B cell (primary cell): ENCODE results near the gene CUEDC2. TPM values are rescaled to one million over a fixed set of nuclear protein-coding genes. Genes with fewer than 3 reads are reported as not detected.

ENCODE experiments used
- ATAC-seq: fragments of 200-7000 bp; cut with Tn5 transposase; one replicate; pipeline ENCODE4 v1.10.0; 2021; ENCODE audit warnings: low read depth, mild to moderate bottlenecking, moderate number of reproducible peaks, moderate library complexity
- CTCF ChIA-PET: fragments of 350-600 bp; sonication (Branson Sonifier 250); formaldehyde crosslinking; loops from one replicate; lab custom pipeline; 2021; ENCODE audit warnings: antibody characterized with exemption, inconsistent platforms; lab: Charles Lee
- POLR2A ChIA-PET: fragments of 350-600 bp; sonication (Branson Sonifier 250); formaldehyde crosslinking; loops from one replicate; lab custom pipeline; 2021; ENCODE audit warnings: antibody characterized with exemption; lab: Charles Lee
- DNase-seq: peaks from one replicate; pipeline ENCODE4 v3.0.0; 2013
- H2AFZ ChIP-seq: 2 replicates; pipeline ENCODE4 v1.6.1; 2012; ENCODE audit warnings: mild to moderate bottlenecking, low read depth, low read length; ENCODE audit not compliant: insufficient read depth, poor library complexity, severe bottlenecking
- H3K27ac ChIP-seq, 2 donors: 1 replicate in 1 of 2; 2 replicates in 1 of 2; pipeline ENCODE4 v1.5.1; 2012 to 2013; ENCODE audit warnings: low read length in 2 of 2, mild to moderate bottlenecking in 2 of 2, moderate library complexity in 1 of 2
- H3K27me3 ChIP-seq, 4 experiments: fragments of 200-600 bp in 1 of 4; sonication (generic) in 1 of 4; replicated peaks in 1 of 4; 1 replicate in 2 of 4; 2 replicates in 2 of 4; pipeline versions ENCODE4 v1.6.1 to v1.7.0; 2013 to 2016; ENCODE audit warnings: low read length in 3 of 4, mild to moderate bottlenecking in 2 of 4, mixed read lengths in 1 of 4, moderate library complexity in 1 of 4; ENCODE audit not compliant: insufficient read depth in 4 of 4, control insufficient read depth in 3 of 4; ENCODE audit errors: control extremely low read depth in 1 of 4
- H3K36me3 ChIP-seq, 2 experiments: replicated peaks in 1 of 2; 1 replicate in 1 of 2; 2 replicates in 1 of 2; pipeline versions ENCODE4 v1.6.1 to v1.7.1; 2013; ENCODE audit warnings: low read length in 1 of 2; ENCODE audit not compliant: insufficient read depth in 2 of 2, control insufficient read depth in 1 of 2; ENCODE audit errors: control extremely low read depth in 1 of 2, extremely low read depth in 1 of 2
- H3K4me1 ChIP-seq, 2 donors: fragments of 200-600 bp in 1 of 2; sonication (generic) in 1 of 2; 1 replicate in 1 of 2; 2 replicates in 1 of 2; pipeline versions ENCODE4 v1.5.1 to v1.6.1; 2013 to 2017; ENCODE audit warnings: low read length in 2 of 2; ENCODE audit not compliant: control insufficient read depth in 2 of 2, insufficient read depth in 2 of 2
- H3K4me2 ChIP-seq: replicated peaks from 2 replicates; pipeline ENCODE3; 2012; ENCODE audit warnings: mild to moderate bottlenecking, low read depth, low read length; ENCODE audit not compliant: poor library complexity, severe bottlenecking
- H3K4me3 ChIP-seq, 5 experiments: fragments of 200-600 bp in 1 of 5; sonication (generic) in 1 of 5; 1 replicate in 3 of 5; 2 replicates in 2 of 5; pipeline versions ENCODE4 v1.5.1 to v1.7.0; 2011 to 2016; ENCODE audit warnings: low read length in 4 of 5, mild to moderate bottlenecking in 4 of 5, low read depth in 2 of 5, control low read depth in 1 of 5, moderate library complexity in 1 of 5; ENCODE audit not compliant: insufficient read depth in 1 of 5; ENCODE audit errors: control extremely low read depth in 1 of 5, extremely low read depth in 1 of 5
- H3K79me2 ChIP-seq: fragments of 200-600 bp; sonication (generic); one replicate; pipeline ENCODE4 v1.6.0; 2016; ENCODE audit warnings: low read length; ENCODE audit not compliant: control insufficient read depth, insufficient read depth
- H3K9ac ChIP-seq: fragments of 200-600 bp; sonication (generic); 2 replicates; pipeline ENCODE4 v1.6.1; 2017; ENCODE audit warnings: mild to moderate bottlenecking, low read length, moderate library complexity
- H3K9me3 ChIP-seq, 3 donors: one replicate each; pipeline versions ENCODE4 v1.6.1 to v1.7.1; 2013; ENCODE audit warnings: low read length in 2 of 3; ENCODE audit not compliant: control insufficient read depth in 2 of 3, insufficient read depth in 1 of 3; ENCODE audit errors: control extremely low read depth in 1 of 3
- H4K20me1 ChIP-seq: 2 replicates; pipeline ENCODE4 v1.6.0; 2012; ENCODE audit warnings: mild to moderate bottlenecking, low read length; ENCODE audit not compliant: insufficient read depth, control insufficient read depth, poor library complexity, severe bottlenecking
- H3K27ac Mint-ChIP-seq: one replicate; pipeline ENCODE4 v1.8.0; 2021; ENCODE audit warnings: mixed read lengths
- H3K27me3 Mint-ChIP-seq: one replicate; pipeline ENCODE4 v1.8.0; 2021; ENCODE audit warnings: mixed read lengths
- H3K4me1 Mint-ChIP-seq: one replicate; pipeline ENCODE4 v1.8.0; 2021; ENCODE audit warnings: mixed read lengths
- H3K4me3 Mint-ChIP-seq: one replicate; pipeline ENCODE4 v1.8.0; 2021; ENCODE audit warnings: mixed read lengths
- H3K9me3 Mint-ChIP-seq: one replicate; pipeline ENCODE4 v1.8.0; 2022; ENCODE audit warnings: mixed read lengths; ENCODE audit not compliant: insufficient read depth
- EZH2 ChIP-seq: IDR thresholded peaks from 2 replicates; pipeline ENCODE4 v1.6.1; 2012; ENCODE audit warnings: borderline replicate concordance, low read depth, mild to moderate bottlenecking, moderate library complexity, low read length; ENCODE audit not compliant: insufficient read depth, poor library complexity, severe bottlenecking
- WGBS: methylation state at CpG from one replicate; pipeline ENCODE4 v1.1.5; 2013; ENCODE audit warnings: missing lambda C conversion rate; ENCODE audit not compliant: insufficient coverage; 5-methylcytosine and 5-hydroxymethylcytosine counted together
- intact Hi-C: fragments of 100-400 bp; cut with micrococcal nuclease; formaldehyde crosslinking; loops from one replicate; pipeline ENCODE4 v1.10.0; 2022
- polyA plus RNA-seq: library from polyadenylated mRNA; depleted of rRNA; stranded (reverse); fragments of >200 nt; gene quantifications from 2 replicates; pipeline ENCODE4 v1.2.3, GENCODE V29; 2012
- total RNA-seq, 2 donors: library from RNA; stranded (reverse); fragments of 120-200 nt in 1 of 2; gene quantifications; 1 replicate in 1 of 2; 2 replicates in 1 of 2; pipeline versions ENCODE4 v1.2.3 to v1.2.4, GENCODE V29; 2013 to 2022
- TF ChIP-seq, protein P1 (sequence below): fragments of 200-600 bp; IDR thresholded peaks from one replicate; pipeline ENCODE4 v1.8.0; 2022; ENCODE audit warnings: antibody characterized with exemption, mild to moderate bottlenecking

Gene CUEDC2
- total and polyA plus RNA-seq, 2 donors (not counting 1 experiment from before 2014, with no cell fraction given) = 35.6 to 49.4 TPM

DNA sequence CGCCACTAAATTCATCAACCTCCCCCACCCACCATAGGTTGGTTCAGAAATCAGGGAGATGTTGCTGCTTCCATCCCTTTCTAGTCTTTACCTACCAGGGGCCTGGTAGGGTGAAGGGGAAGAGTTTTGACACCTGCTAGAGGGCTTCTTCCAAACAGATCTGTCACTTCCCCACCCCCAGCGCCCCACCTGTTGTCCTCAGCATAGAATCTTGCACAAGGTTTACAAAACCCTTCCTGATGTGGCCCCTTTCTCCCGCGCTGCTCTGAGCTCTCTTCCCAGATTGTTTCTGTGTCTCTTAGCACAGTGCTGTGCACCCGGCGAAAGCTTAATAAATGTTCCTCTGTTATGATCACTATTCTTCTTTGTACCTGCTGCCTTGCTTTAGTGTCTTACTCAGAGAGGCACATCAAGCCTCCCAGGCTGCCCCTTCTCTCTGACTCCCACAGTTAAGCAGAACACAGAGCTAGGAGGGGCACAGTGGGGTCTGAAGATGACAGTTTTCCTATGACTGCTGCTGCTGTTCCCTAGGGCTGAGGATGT lies 30.2 kb upstream of the CUEDC2 start:
- Histone ChIP-seq H2AFZ (peak overlapping the region; percentile 95), H3K9ac (no peak overlapping the region), H3K4me3 (no peak overlapping the region), H3K36me3 (no peaks in the 10 kb centered on the region), H3K4me2 (peak overlapping the region; percentile 95), H4K20me1 (no peaks in the 10 kb centered on the region), H3K27me3 (peaks cover 0 to 4% (median 0%) of the 10 kb centered on the region in 4 experiments), H3K79me2 (peaks cover 12% of the 10 kb centered on the region), H3K9me3 (no peaks in the 10 kb centered on the region), H3K27ac (no peak overlapping the region), H3K4me1 (peaks cover 17 to 23% of the 10 kb centered on the region in 2 donors)
- peaks cover 29% of the 10 kb centered on the region for H3K4me1 Mint-ChIP-seq
- peak overlapping the region; percentile 85 for H3K4me3 Mint-ChIP-seq
- ChIA-PET POLR2A (interaction anchor here (0.6 to 3.4 kb wide), 4 partner anchors 12 to 861 kb away, joined by 3 to 25 read pairs (median 10); partner anchors contain the start of genes C10orf95 and CUEDC2), CTCF (interaction anchor here (0.9 to 4.0 kb wide), 10 partner anchors 9 to 233 kb away, joined by 3 to 36 read pairs (median 4); partner anchors contain the start of genes C10orf95 and FBXL15)
- H3K27ac Mint-ChIP-seq = peak overlapping the region; percentile 7
- TF ChIP-seq, protein P1, sequence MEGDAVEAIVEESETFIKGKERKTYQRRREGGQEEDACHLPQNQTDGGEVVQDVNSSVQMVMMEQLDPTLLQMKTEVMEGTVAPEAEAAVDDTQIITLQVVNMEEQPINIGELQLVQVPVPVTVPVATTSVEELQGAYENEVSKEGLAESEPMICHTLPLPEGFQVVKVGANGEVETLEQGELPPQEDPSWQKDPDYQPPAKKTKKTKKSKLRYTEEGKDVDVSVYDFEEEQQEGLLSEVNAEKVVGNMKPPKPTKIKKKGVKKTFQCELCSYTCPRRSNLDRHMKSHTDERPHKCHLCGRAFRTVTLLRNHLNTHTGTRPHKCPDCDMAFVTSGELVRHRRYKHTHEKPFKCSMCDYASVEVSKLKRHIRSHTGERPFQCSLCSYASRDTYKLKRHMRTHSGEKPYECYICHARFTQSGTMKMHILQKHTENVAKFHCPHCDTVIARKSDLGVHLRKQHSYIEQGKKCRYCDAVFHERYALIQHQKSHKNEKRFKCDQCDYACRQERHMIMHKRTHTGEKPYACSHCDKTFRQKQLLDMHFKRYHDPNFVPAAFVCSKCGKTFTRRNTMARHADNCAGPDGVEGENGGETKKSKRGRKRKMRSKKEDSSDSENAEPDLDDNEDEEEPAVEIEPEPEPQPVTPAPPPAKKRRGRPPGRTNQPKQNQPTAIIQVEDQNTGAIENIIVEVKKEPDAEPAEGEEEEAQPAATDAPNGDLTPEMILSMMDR = no peak
- no peak for TF ChIP-seq EZH2
- intact Hi-C loops = no loop called here
- 75% methylated on average over 5 of the region's 6 CpGs for WGBS
- ATAC-seq (no peak), DNase-seq (no peak)
- no peaks in the 10 kb centered on the region for H3K9me3 Mint-ChIP-seq
- H3K27me3 Mint-ChIP-seq = no peaks in the 10 kb centered on the region
